HCT116 (cell line): ENCODE measurements around the gene EP400.

Experiments
- CEBPB ChIP-seq: IDR thresholded peaks from 2 replicates; pipeline ENCODE4 v1.6.1; 2012; ENCODE audit warnings: low read depth
- CTCF ChIP-seq, 3 experiments: fragments of 200-600 bp in 1 of 3; sonication (generic) in 1 of 3; IDR thresholded peaks in 2 of 3; conservative IDR thresholded peaks in 1 of 3; 2 replicates each; pipeline ENCODE4 v1.5.1; 2012 to 2017; ENCODE audit warnings: low read depth in 2 of 3, low read length in 2 of 3, antibody characterized with exemption in 1 of 3, borderline replicate concordance in 1 of 3, control low read depth in 1 of 3, mild to moderate bottlenecking in 1 of 3, mixed read lengths in 1 of 3, mixed run types in 1 of 3, moderate library complexity in 1 of 3; ENCODE audit not compliant: insufficient read depth in 1 of 3
- EZH2 ChIP-seq: fragments of 200-600 bp; sonication (generic); IDR thresholded peaks from 2 replicates; pipeline ENCODE4 v1.6.1; 2017; ENCODE audit warnings: antibody characterized with exemption, mixed run types
- EZH2phosphoT487 ChIP-seq: fragments of 200-600 bp; IDR thresholded peaks from 2 replicates; pipeline ENCODE4 v1.6.1; 2018; ENCODE audit warnings: antibody characterized with exemption, borderline replicate concordance
- FOSL1 ChIP-seq: IDR thresholded peaks from 2 replicates; pipeline ENCODE4 v1.6.1; 2012; ENCODE audit warnings: low read depth
- MAX ChIP-seq: IDR thresholded peaks from 2 replicates; pipeline ENCODE4 v1.6.1; 2012
- POLR2A ChIP-seq: IDR thresholded peaks from 2 replicates; pipeline ENCODE4 v1.7.0; 2011; ENCODE audit warnings: borderline replicate concordance; ENCODE audit not compliant: insufficient read depth, insufficient read length; ENCODE audit errors: extremely low read depth
- POLR2AphosphoS5 ChIP-seq: IDR thresholded peaks from 2 replicates; pipeline ENCODE4 v1.6.1; 2011; ENCODE audit warnings: mild to moderate bottlenecking, low read depth, low read length, moderate library complexity
- RAD21 ChIP-seq: IDR thresholded peaks from 2 replicates; pipeline ENCODE4 v1.6.1; 2012; ENCODE audit warnings: low read depth, mild to moderate bottlenecking
- REST ChIP-seq: IDR thresholded peaks from 2 replicates; pipeline ENCODE4 v1.6.1; 2012; ENCODE audit warnings: low read depth
- SP1 ChIP-seq: IDR thresholded peaks from 2 replicates; pipeline ENCODE4 v1.6.1; 2012; ENCODE audit warnings: low read depth
- SRF ChIP-seq: IDR thresholded peaks from 2 replicates; pipeline ENCODE4 v1.6.1; 2012; ENCODE audit warnings: low read depth
- TCF7L2 ChIP-seq: IDR thresholded peaks from 2 replicates; pipeline ENCODE4 v1.7.0; 2011; ENCODE audit warnings: borderline replicate concordance, inconsistent platforms; ENCODE audit not compliant: insufficient read depth, insufficient read length; ENCODE audit errors: extremely low read depth
- YY1 ChIP-seq: IDR thresholded peaks from 2 replicates; pipeline ENCODE4 v1.6.1; 2011; ENCODE audit warnings: low read length, low read depth, moderate library complexity, mild to moderate bottlenecking; ENCODE audit not compliant: insufficient replicate concordance; ENCODE audit errors: extremely low read depth

DNA sequence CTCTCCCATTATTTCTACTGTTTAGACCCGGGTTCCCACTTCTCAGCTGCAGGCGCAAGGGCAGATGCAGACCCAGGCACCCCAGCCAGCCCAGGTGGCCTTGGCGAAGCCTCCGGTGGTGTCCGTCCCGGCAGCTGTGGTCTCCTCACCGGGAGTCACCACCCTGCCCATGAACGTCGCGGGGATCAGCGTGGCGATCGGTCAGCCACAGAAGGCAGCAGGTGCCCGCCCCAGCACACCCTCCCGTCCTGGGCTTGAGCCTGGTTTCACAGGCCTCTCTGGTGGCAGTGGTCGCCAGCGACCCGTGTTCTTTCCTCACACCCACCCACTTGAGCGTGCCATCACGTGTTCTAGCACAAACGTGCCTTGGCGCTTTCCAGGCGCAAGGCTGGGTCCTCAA lies 117.0 kb downstream of the EP400 start:
- no peak for TF ChIP-seq CTCF (IDR thresholded peaks at IDR 0.05 in 2 of 3, conservative IDR thresholded peaks at IDR 0.05 in 1 of 3; ENCODE audit: borderline replicate concordance in 1 of 3, insufficient read depth in 1 of 3, low read depth in 2 of 3, low read length in 2 of 3)
- no peak for TF ChIP-seq POLR2AphosphoS5
- no peak for TF ChIP-seq EZH2phosphoT487
- no peak for TF ChIP-seq CEBPB
- no peak for TF ChIP-seq POLR2A
- TF ChIP-seq RAD21: no peak
- TF ChIP-seq EZH2: no peak
- TF ChIP-seq SP1: no peak
- no peak for TF ChIP-seq TCF7L2
- TF ChIP-seq YY1: no peak
- no peak for TF ChIP-seq FOSL1
- no peak for TF ChIP-seq SRF
- TF ChIP-seq MAX: no peak
- TF ChIP-seq REST: no peak
